Measurements from ENCODE around the gene RUFY4.

GRCh38 chr2:218097975-218098374 is 28.9 kb downstream of the RUFY4 start:
- TF ChIP-seq CTCF (IDR thresholded peaks at IDR 0.05) (no peak), POLR2A (IDR thresholded peaks at IDR 0.05) (no peak), POLR2AphosphoS5 (IDR thresholded peaks at IDR 0.05) (no peak)
